ENCODE measurements around the gene CPAMD8.

GRCh38 chr19:16921766-16922591 lies 104.6 kb downstream of the CPAMD8 start:
- TF ChIP-seq EZH2 (IDR thresholded peaks at IDR 0.05; ENCODE audit: borderline replicate concordance, control insufficient read depth, low read depth, low read length) (no peak), CTCF (IDR thresholded peaks at IDR 0.05 in 2 of 3, conservative IDR thresholded peaks at IDR 0.05 in 1 of 3; ENCODE audit: control insufficient read depth in 2 of 3, extremely low read depth in 1 of 3, insufficient read depth in 1 of 3, low read depth in 3 of 3, low read length in 3 of 3) (no peak), BHLHE40 (IDR thresholded peaks at IDR 0.05; ENCODE audit: borderline replicate concordance in 1 of 2, low read depth in 2 of 2, low read length in 1 of 2) (no peak), POLR2A (IDR thresholded peaks at IDR 0.05; ENCODE audit: low read depth, low read length) (no peak), SMARCA5 (IDR thresholded peaks at IDR 0.05) (no peak), BRCA1 (IDR thresholded peaks at IDR 0.05; ENCODE audit: low read depth, low read length) (no peak), YY1 (IDR thresholded peaks at IDR 0.05; ENCODE audit: low read depth, low read length) (no peak), SIN3A (IDR thresholded peaks at IDR 0.05; ENCODE audit: low read depth, low read length) (no peak), YBX1 (IDR thresholded peaks at IDR 0.05) (no peak), CREB1 (IDR thresholded peaks at IDR 0.05; ENCODE audit: low read depth) (no peak), SP1 (IDR thresholded peaks at IDR 0.05; ENCODE audit: low read depth, low read length) (no peak), MTA3 (IDR thresholded peaks at IDR 0.05; ENCODE audit: borderline replicate concordance, low read length) (no peak)

Measured in GM12878 (cell line).